DMS153 (cell line): Measurements from ENCODE around the gene SLC26A4.
A peak's percentile ranks its signal among the peaks of the same experiment; 100 is the strongest.

ENCODE experiments used
- DNase-seq: peaks from one replicate; lab custom pipeline; 2025; lab: John Stamatoyannopoulos, UW

SLC26A4 gene

GRCh38 chr7:107696330-107696946 is 35.8 kb downstream of the SLC26A4 start:
- DNase-seq = no peak

- no peak for DNase-seq
Measured at GRCh38 chr7:107697321-107698049, 36.9 kb downstream of the SLC26A4 start.

GRCh38 chr7:107700570-107700969 is 39.9 kb downstream of the SLC26A4 start:
- no peak for DNase-seq

- DNase-seq = no peak
Measured at GRCh38 chr7:107701191-107701590, 40.6 kb downstream of the SLC26A4 start.

- no peak for DNase-seq
Measured at GRCh38 chr7:107703219-107703618, 42.6 kb downstream of the SLC26A4 start.

- no peak for DNase-seq
Measured at GRCh38 chr7:107703872-107704271, 43.2 kb downstream of the SLC26A4 start.

GRCh38 chr7:107708956-107709355 is 48.3 kb downstream of the SLC26A4 start:
- no peak for DNase-seq

GRCh38 chr7:107711301-107711700 is 50.7 kb downstream of the SLC26A4 start:
- no peak for DNase-seq

GRCh38 chr7:107712025-107712424 is 51.4 kb downstream of the SLC26A4 start:
- DNase-seq = peak; percentile 65

- DNase-seq = no peak
Measured at GRCh38 chr7:107712896-107713295, 52.3 kb downstream of the SLC26A4 start.

GRCh38 chr7:107715531-107715930 is 54.9 kb downstream of the SLC26A4 start:
- no peak for DNase-seq

GRCh38 chr7:107718456-107719193 is 58.0 kb downstream of the SLC26A4 start:
- DNase-seq = no peak

- no peak for DNase-seq
Measured at GRCh38 chr7:107721286-107721685, 60.7 kb downstream of the SLC26A4 start.

- no peak for DNase-seq
Measured at GRCh38 chr7:107723255-107723654, 62.6 kb downstream of the SLC26A4 start.

GRCh38 chr7:107725138-107725740 is 64.6 kb downstream of the SLC26A4 start:
- DNase-seq = peak; percentile 43

- DNase-seq = no peak
Measured at GRCh38 chr7:107726356-107727130, 65.9 kb downstream of the SLC26A4 start.

GRCh38 chr7:107728276-107728675 is 67.6 kb downstream of the SLC26A4 start:
- DNase-seq = no peak

GRCh38 chr7:107742678-107743566 is 82.3 kb downstream of the SLC26A4 start:
- peak; percentile 80 for DNase-seq

GRCh38 chr7:107743567-107744344 is 83.1 kb downstream of the SLC26A4 start, which contains the start of gene CBLL1:
CBLL1 (plus strand) TSS chr7:107744142; CDS start chr7:107744164, 22 bp downstream.
- peak; percentile 90 for DNase-seq

GRCh38 chr7:107744345-107744750 is 83.7 kb downstream of the SLC26A4 start:
- no peak for DNase-seq
